ENCODE data around the gene ADISSP.

ADISSP gene

GRCh38 chr20:3804254-3804751, 36.8 kb upstream of the ADISSP start:
- ATAC-seq = no peak
- no peak for TF ChIP-seq CREB5 (CRISPR knock-in tag; IDR thresholded peaks at IDR 0.05; ENCODE audit: low read depth)
- TF ChIP-seq ZFP3 (CRISPR knock-in tag; IDR thresholded peaks at IDR 0.05) = no peak
- no peak for TF ChIP-seq TSHZ2 (CRISPR knock-in tag; IDR thresholded peaks at IDR 0.05)
- no peak for TF ChIP-seq POU6F1 (CRISPR knock-in tag; IDR thresholded peaks at IDR 0.05; ENCODE audit: borderline replicate concordance, low read depth)
- TF ChIP-seq CSRNP3 (CRISPR knock-in tag; IDR thresholded peaks at IDR 0.05) = no peak
- no peak for TF ChIP-seq CSDC2 (CRISPR knock-in tag; IDR thresholded peaks at IDR 0.05)
- no peak for TF ChIP-seq ZNF8 (CRISPR knock-in tag; IDR thresholded peaks at IDR 0.05)
- no peak for TF ChIP-seq GLIS3 (CRISPR knock-in tag; IDR thresholded peaks at IDR 0.05)

GRCh38 chr20:3803854-3804253, 36.3 kb upstream of the ADISSP start:
- TF ChIP-seq ISL1 (CRISPR knock-in tag; IDR thresholded peaks at IDR 0.05) = no peak
- TF ChIP-seq ZFP30 (CRISPR knock-in tag; IDR thresholded peaks at IDR 0.05) = no peak
- TF ChIP-seq ESRRG (CRISPR knock-in tag; IDR thresholded peaks at IDR 0.05) = no peak
- no peak for TF ChIP-seq PPARA (CRISPR knock-in tag; IDR thresholded peaks at IDR 0.05; ENCODE audit: borderline replicate concordance)
- no peak for TF ChIP-seq TSHZ2 (CRISPR knock-in tag; IDR thresholded peaks at IDR 0.05)
- TF ChIP-seq SNAI2 (CRISPR knock-in tag; IDR thresholded peaks at IDR 0.05) = no peak
- TF ChIP-seq ARNTL (CRISPR knock-in tag; IDR thresholded peaks at IDR 0.05; ENCODE audit: borderline replicate concordance, low read depth) = no peak
- no peak for ATAC-seq

GRCh38 chr20:3803289-3803688, 35.7 kb upstream of the ADISSP start:
- ATAC-seq = no peak
- TF ChIP-seq CREB5 (CRISPR knock-in tag; IDR thresholded peaks at IDR 0.05; ENCODE audit: low read depth) = no peak
- TF ChIP-seq ESRRG (CRISPR knock-in tag; IDR thresholded peaks at IDR 0.05) = no peak
- TF ChIP-seq CSDC2 (CRISPR knock-in tag; IDR thresholded peaks at IDR 0.05) = no peak
- TF ChIP-seq ARNTL (CRISPR knock-in tag; IDR thresholded peaks at IDR 0.05; ENCODE audit: borderline replicate concordance, low read depth) = no peak
- TF ChIP-seq RARB (CRISPR knock-in tag; IDR thresholded peaks at IDR 0.05) = no peak
- no peak for TF ChIP-seq ZFP3 (CRISPR knock-in tag; IDR thresholded peaks at IDR 0.05)
- no peak for TF ChIP-seq ZNF8 (CRISPR knock-in tag; IDR thresholded peaks at IDR 0.05)
- TF ChIP-seq SNAI2 (CRISPR knock-in tag; IDR thresholded peaks at IDR 0.05) = no peak
- no peak for TF ChIP-seq POU6F1 (CRISPR knock-in tag; IDR thresholded peaks at IDR 0.05; ENCODE audit: borderline replicate concordance, low read depth)
- no peak for TF ChIP-seq TSHZ2 (CRISPR knock-in tag; IDR thresholded peaks at IDR 0.05)
- TF ChIP-seq GLIS3 (CRISPR knock-in tag; IDR thresholded peaks at IDR 0.05) = no peak
- TF ChIP-seq OSR1 (CRISPR knock-in tag; IDR thresholded peaks at IDR 0.05) = no peak
- no peak for TF ChIP-seq TCF4 (CRISPR knock-in tag; IDR thresholded peaks at IDR 0.05; ENCODE audit: borderline replicate concordance)
- no peak for TF ChIP-seq ZFP30 (CRISPR knock-in tag; IDR thresholded peaks at IDR 0.05)
